Prostate gland (tissue), 2 donors: ENCODE measurements around the gene RAB13.

Experiments
- CTCF ChIP-seq, 4 experiments: fragments of 200-600 bp in 2 of 4; fragments of 450-650 bp in 2 of 4; sonication (generic) in 2 of 4; IDR thresholded peaks; 1 replicate in 3 of 4; 2 replicates in 1 of 4; pipeline ENCODE4 v1.5.1; 2016 to 2019; ENCODE audit warnings: antibody characterized with exemption in 4 of 4, mild to moderate bottlenecking in 2 of 4, moderate library complexity in 2 of 4
- POLR2A ChIP-seq: fragments of 450-650 bp; IDR thresholded peaks from one replicate; pipeline ENCODE4 v1.6.1; 2016; ENCODE audit warnings: antibody characterized with exemption, mild to moderate bottlenecking
- POLR2AphosphoS5 ChIP-seq: sonication (generic); formaldehyde crosslinking; IDR thresholded peaks from one replicate; pipeline ENCODE4 v1.6.1; 2017; ENCODE audit warnings: antibody characterized with exemption

- TF ChIP-seq CTCF (IDR thresholded peaks at IDR 0.05) (no peak), POLR2A (no peak), POLR2AphosphoS5 (no peak)
Measured at GRCh38 chr1:153932156-153933131, 53.7 kb downstream of the RAB13 start.
